HFFc6 (cell line): ENCODE measurements around the gene GTPBP2. TPM values are rescaled to one million over a fixed set of nuclear protein-coding genes. Genes with fewer than 3 reads are reported as not detected.
"Not testable (repeated sequence)": the region's sequence is repeated elsewhere in the genome, so short reads cannot be mapped to it uniquely, and the experiment has no call there.

Experiments
- DNase-seq: peaks from one replicate; pipeline ENCODE4 v3.0.0-alpha.2; 2018
- H3K27ac Mint-ChIP-seq: 2 replicates; pipeline ENCODE4 v1.8.0; 2020; ENCODE audit warnings: mild to moderate bottlenecking, mixed read lengths
- H3K27me3 Mint-ChIP-seq: 2 replicates; pipeline ENCODE4 v1.8.0; 2021; ENCODE audit warnings: mild to moderate bottlenecking, moderate library complexity, mixed read lengths; ENCODE audit not compliant: insufficient read depth
- H3K36me3 Mint-ChIP-seq: 2 replicates; pipeline ENCODE4 v1.8.0; 2021; ENCODE audit warnings: low read depth, mixed read lengths
- H3K4me1 Mint-ChIP-seq: 2 replicates; pipeline ENCODE4 v1.8.0; 2020; ENCODE audit warnings: low read depth, mixed read lengths
- H3K4me3 Mint-ChIP-seq: 2 replicates; pipeline ENCODE4 v1.8.0; 2020; ENCODE audit warnings: mild to moderate bottlenecking, moderate library complexity, mixed read lengths
- H3K9me3 Mint-ChIP-seq: 2 replicates; pipeline ENCODE4 v1.8.0; 2020; ENCODE audit warnings: mild to moderate bottlenecking, mixed read lengths
- CTCF ChIP-seq: fragments of 200-600 bp; sonication (generic); IDR thresholded peaks from 2 replicates; pipeline ENCODE4 v1.5.0; 2021; ENCODE audit warnings: antibody characterized with exemption, mild to moderate bottlenecking
- total RNA-seq, 6 experiments: library from RNA; stranded (reverse); fragmentation: NEBNext Ultra II Directional; extraction: Animal tissue kit (Norgen Biotek cat#: 25700); gene quantifications; 2 replicates in 1 of 6; 3 replicates in 5 of 6; pipeline ENCODE4 v1.2.3, GENCODE V29; 2021

The GTPBP2 gene
- total RNA-seq, 6 experiments from 2014 or later = 35.6 to 47.7 (median 41.0) TPM

- H3K4me3 Mint-ChIP-seq = no peak overlapping the region
- no peak for DNase-seq
- H3K4me1 Mint-ChIP-seq = peaks cover 26% of the 10 kb centered on the region
- no peaks in the 10 kb centered on the region; the same call in 1 of the 2 replicates for H3K36me3 Mint-ChIP-seq
- TF ChIP-seq CTCF = no peak
- no peaks in the 10 kb centered on the region for H3K9me3 Mint-ChIP-seq
- H3K27me3 Mint-ChIP-seq = no peaks in the 10 kb centered on the region; the same call in 1 of the 2 replicates
- H3K27ac Mint-ChIP-seq = no peak overlapping the region
These were observed 37.3 kb upstream of the GTPBP2 start for GRCh38 chr6:43666196-43666920.

- Mint-ChIP-seq H3K27ac (no peak overlapping the region), H3K9me3 (peaks cover 6% of the 10 kb centered on the region), H3K4me1 (peaks cover 26% of the 10 kb centered on the region), H3K36me3 (peaks cover 6% of the 10 kb centered on the region; the same call in 1 of the 2 replicates), H3K27me3 (no peaks in the 10 kb centered on the region; the same call in 1 of the 2 replicates), H3K4me3 (no peak overlapping the region)
- DNase-seq = no peak
- TF ChIP-seq CTCF = no peak
These were observed 36.3 kb upstream of the GTPBP2 start for GRCh38 chr6:43665376-43665775.

GRCh38 chr6:43662948-43663347, 33.9 kb upstream of the GTPBP2 start:
- not testable (repeated sequence) for DNase-seq, H3K27me3 Mint-ChIP-seq, H3K36me3 Mint-ChIP-seq, H3K9me3 Mint-ChIP-seq, H3K27ac Mint-ChIP-seq, H3K4me3 Mint-ChIP-seq
- peaks cover 11% of the 10 kb centered on the region for H3K4me1 Mint-ChIP-seq

GRCh38 chr6:43658161-43658560, 29.1 kb upstream of the GTPBP2 start:
- Mint-ChIP-seq H3K36me3 (peaks cover 6% of the 10 kb centered on the region; the same call in 1 of the 2 replicates), H3K27ac (no peak overlapping the region)

GRCh38 chr6:43657221-43657802, 28.2 kb upstream of the GTPBP2 start:
- Mint-ChIP-seq H3K27me3 (peaks cover 5% of the 10 kb centered on the region), H3K4me1 (no peaks in the 10 kb centered on the region), H3K9me3 (peaks cover 6% of the 10 kb centered on the region), H3K36me3 (peaks cover 6% of the 10 kb centered on the region; the same call in 1 of the 2 replicates), H3K4me3 (no peak overlapping the region), H3K27ac (no peak overlapping the region)
- TF ChIP-seq CTCF = no peak
- DNase-seq = no peak

More at GRCh38 chr6:43658161-43658560, 29.1 kb upstream of the GTPBP2 start:
- Mint-ChIP-seq H3K27me3 (peaks cover 5% of the 10 kb centered on the region), H3K4me3 (no peak overlapping the region), H3K9me3 (peaks cover 6% of the 10 kb centered on the region), H3K4me1 (peaks cover under 1% of the 10 kb centered on the region)
- TF ChIP-seq CTCF = no peak
- DNase-seq = no peak

- not testable (repeated sequence) for H3K9me3 Mint-ChIP-seq, H3K4me3 Mint-ChIP-seq, H3K27me3 Mint-ChIP-seq, H3K4me1 Mint-ChIP-seq, H3K27ac Mint-ChIP-seq, DNase-seq, H3K36me3 Mint-ChIP-seq
These were observed 23.8 kb upstream of the GTPBP2 start for GRCh38 chr6:43652822-43653221.
